HL-60 (cell line): ENCODE data around the gene PTPRN2.

Source experiments
- DNase-seq, 2 experiments: peaks; one replicate each; pipeline ENCODE4 v3.0.0-alpha.2; 2010 to 2020; ENCODE audit warnings: low read depth in 1 of 2, low spot score in 1 of 2
- H3K27ac ChIP-seq: fragments of 250-450 bp; sonication (Bioruptor Pico); replicated peaks from 2 replicates; pipeline ENCODE4 v1.5.1; 2020; ENCODE audit warnings: mild to moderate bottlenecking, moderate library complexity
- H3K27me3 ChIP-seq: fragments of 250-450 bp; sonication (Bioruptor Pico); 2 replicates; pipeline ENCODE4 v1.5.1; 2021; ENCODE audit warnings: mild to moderate bottlenecking, moderate library complexity; ENCODE audit not compliant: insufficient read depth, poor library complexity, severe bottlenecking
- H3K4me3 ChIP-seq: replicated peaks from 2 replicates; pipeline ENCODE4 v1.5.1; 2011; ENCODE audit warnings: mild to moderate bottlenecking, control low read depth, low read length; ENCODE audit not compliant: insufficient read depth
- GABPA ChIP-seq: IDR thresholded peaks from 2 replicates; pipeline ENCODE4 v1.6.1; 2012; ENCODE audit warnings: low read depth
- POLR2AphosphoS5 ChIP-seq: IDR thresholded peaks from 2 replicates; pipeline ENCODE4 v1.6.1; 2012; ENCODE audit warnings: low read depth
- REST ChIP-seq: IDR thresholded peaks from 2 replicates; pipeline ENCODE4 v1.6.1; 2012; ENCODE audit warnings: low read depth; ENCODE audit not compliant: insufficient replicate concordance
- SPI1 ChIP-seq: IDR thresholded peaks from 2 replicates; pipeline ENCODE4 v1.6.1; 2012; ENCODE audit warnings: low read depth, mild to moderate bottlenecking, borderline replicate concordance
- TF ChIP-seq, protein P1 (sequence below): IDR thresholded peaks from one replicate; pipeline ENCODE4 v1.5.1; 2011; ENCODE audit warnings: low read length, control low read depth, inconsistent platforms; ENCODE audit not compliant: insufficient read depth

The PTPRN2 gene

DNA sequence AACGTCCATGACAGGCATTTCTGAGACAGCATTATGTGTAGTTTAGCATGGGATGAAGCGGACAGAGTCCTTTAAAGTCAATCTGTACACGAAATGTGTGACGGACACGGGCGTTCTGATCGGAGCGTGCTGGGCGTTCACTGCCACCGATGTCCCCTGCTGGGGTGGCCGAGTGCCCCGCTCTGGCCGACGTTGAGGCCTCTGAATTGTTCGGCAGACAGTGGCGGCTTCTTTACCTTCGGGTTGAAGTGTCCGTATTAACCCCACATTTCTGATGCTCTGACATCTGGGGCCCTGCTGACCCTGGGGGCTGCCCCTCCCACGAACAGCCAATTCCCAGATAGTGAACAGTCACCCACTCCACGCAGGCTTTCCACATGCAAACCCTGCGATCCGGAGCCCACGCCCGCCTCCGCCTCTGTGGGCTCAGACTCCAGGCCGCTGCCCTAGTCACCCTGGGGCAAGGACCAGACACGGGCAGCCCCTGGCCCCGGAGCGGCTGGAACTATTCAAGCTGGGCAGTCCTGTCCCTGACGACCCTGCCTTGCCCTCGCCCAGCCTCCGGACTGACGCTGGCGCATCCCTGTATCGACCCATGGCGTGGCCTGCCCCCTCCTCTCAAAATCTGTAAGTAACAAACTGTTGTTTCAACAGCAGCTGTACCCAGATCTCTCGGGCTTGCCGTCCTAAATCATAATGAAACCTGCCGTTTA lies 445.7 kb downstream of the PTPRN2 start:
- TF ChIP-seq REST: no peak
- TF ChIP-seq POLR2AphosphoS5: no peak
- no peak for TF ChIP-seq SPI1
- TF ChIP-seq, protein P1, sequence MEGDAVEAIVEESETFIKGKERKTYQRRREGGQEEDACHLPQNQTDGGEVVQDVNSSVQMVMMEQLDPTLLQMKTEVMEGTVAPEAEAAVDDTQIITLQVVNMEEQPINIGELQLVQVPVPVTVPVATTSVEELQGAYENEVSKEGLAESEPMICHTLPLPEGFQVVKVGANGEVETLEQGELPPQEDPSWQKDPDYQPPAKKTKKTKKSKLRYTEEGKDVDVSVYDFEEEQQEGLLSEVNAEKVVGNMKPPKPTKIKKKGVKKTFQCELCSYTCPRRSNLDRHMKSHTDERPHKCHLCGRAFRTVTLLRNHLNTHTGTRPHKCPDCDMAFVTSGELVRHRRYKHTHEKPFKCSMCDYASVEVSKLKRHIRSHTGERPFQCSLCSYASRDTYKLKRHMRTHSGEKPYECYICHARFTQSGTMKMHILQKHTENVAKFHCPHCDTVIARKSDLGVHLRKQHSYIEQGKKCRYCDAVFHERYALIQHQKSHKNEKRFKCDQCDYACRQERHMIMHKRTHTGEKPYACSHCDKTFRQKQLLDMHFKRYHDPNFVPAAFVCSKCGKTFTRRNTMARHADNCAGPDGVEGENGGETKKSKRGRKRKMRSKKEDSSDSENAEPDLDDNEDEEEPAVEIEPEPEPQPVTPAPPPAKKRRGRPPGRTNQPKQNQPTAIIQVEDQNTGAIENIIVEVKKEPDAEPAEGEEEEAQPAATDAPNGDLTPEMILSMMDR: no peak
- TF ChIP-seq GABPA: no peak
- Histone ChIP-seq H3K27me3 (no peaks in the 10 kb centered on the region), H3K27ac (no peak overlapping the region), H3K4me3 (no peak overlapping the region)
- DNase-seq: no peak

GRCh38 chr7:158141221-158141582 lies 446.4 kb downstream of the PTPRN2 start:
- Histone ChIP-seq H3K27ac (no peak overlapping the region), H3K27me3 (no peaks in the 10 kb centered on the region), H3K4me3 (no peak overlapping the region)
- DNase-seq: no peak
- TF ChIP-seq REST: no peak
- TF ChIP-seq, protein P1: no peak
- no peak for TF ChIP-seq GABPA
- TF ChIP-seq POLR2AphosphoS5: no peak
- no peak for TF ChIP-seq SPI1

DNA sequence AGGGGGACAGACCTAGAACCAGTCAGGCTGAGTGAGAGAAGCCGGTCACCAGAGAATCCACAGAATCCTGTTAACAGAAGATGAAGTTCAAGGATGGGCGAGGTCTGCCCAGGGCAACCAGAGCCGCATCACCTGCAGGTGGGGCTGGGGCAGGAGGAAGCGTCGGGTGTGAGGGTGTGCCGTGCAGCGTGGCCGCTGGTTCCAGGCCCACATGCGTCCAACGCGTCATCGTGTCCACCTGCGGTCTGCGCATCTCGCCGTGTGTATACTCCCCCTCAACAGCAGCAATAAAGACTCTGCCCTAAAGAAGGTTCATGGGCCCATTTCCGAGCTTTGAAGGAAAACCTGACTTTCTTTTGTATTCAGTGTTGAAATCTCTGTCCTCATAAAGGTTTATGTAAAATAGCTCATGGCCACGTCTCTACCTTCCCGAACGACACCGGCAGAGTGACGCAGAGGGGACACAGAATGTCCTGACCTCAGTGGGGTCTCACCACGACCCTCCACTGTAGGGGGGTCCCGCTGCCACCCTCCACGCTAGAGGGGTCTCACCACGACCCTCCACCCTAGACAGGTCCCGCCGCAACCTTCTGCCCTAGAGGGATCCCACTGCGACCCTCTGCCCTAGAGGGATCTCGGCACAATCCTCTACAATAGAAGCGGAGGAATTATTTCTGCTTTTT lies 446.9 kb downstream of the PTPRN2 start:
- no peaks in the 10 kb centered on the region for H3K27me3 ChIP-seq
- TF ChIP-seq REST: no peak
- no peak for TF ChIP-seq GABPA
- TF ChIP-seq SPI1: no peak
- no peak for TF ChIP-seq POLR2AphosphoS5
- TF ChIP-seq, protein P1: no peak
- no peak for DNase-seq
- H3K27ac ChIP-seq: no peak overlapping the region
- H3K4me3 ChIP-seq: no peak overlapping the region
